GM21423 (cell line): ENCODE data around the gene C1QBP.
"Not testable (repeated sequence)": the region's sequence is repeated elsewhere in the genome, so short reads cannot be mapped to it uniquely, and the experiment has no call there.

Experiments used
- ATAC-seq: cut with Tn5 transposase; IDR thresholded peaks from one replicate; pipeline ENCODE4 v1.9.1; 2021; ENCODE audit warnings: mild to moderate bottlenecking, moderate library complexity; ENCODE audit not compliant: unreplicated experiment

C1QBP gene

GRCh38 chr17:5438716-5439445 lies at the start of gene C1QBP:
C1QBP (minus strand) TSS chr17:5439155; CDS start chr17:5439073, 82 bp downstream.
- ATAC-seq, result peak; percentile 83

GRCh38 chr17:5488752-5489151 lies 49.8 kb upstream of the C1QBP start:
- ATAC-seq, result no peak

GRCh38 chr17:5486206-5487124 lies 47.5 kb upstream of the C1QBP start, which contains the start of gene MIS12:
MIS12 (plus strand) TSS chr17:5486566; CDS start chr17:5488863, 2,297 bp downstream.
- peak; percentile 85 for ATAC-seq

DNA sequence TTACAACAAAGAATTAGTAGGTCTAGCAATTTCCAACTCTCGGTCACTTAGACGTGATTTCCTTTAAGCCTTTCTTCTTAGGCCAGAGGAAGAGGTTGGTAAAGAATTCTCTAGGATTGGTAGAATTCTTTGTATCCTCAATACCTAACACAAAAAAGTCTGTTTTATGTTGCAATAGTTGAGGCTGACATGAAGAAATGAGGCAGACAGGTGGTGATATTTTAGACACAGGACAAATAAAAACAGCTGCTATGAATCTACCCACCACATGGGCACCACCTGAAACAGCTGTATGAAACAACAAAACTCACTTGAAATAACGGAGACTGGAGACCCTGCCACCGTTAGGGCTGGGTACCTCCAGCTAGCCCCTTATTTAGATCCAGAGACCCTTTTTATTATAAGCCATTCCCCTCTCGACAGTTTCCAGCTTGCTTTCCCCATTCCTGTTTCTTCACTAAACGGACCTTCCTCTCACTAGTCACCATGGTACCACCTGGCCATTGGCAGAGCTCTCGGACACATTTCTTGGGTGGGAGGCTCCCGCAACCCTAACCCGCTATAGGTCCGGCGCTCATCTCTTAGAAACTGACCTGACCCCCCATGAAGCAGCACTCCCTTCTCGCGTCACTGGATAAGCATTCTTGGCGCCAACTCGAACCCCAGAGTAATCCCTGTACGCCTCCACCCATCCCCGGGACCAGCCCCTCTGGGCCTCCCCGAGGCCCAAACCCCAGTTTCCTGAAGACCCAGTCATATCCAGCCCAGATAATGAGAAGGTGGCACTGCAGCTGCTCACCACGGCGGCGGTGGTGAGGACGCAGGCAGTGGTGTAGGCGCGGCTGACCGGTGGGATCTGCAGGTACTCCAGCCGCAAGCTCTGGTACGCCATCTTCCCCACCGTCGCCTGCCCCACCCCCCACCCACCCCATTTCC lies 46.6 kb upstream of the C1QBP start, which contains the start of gene DERL2:
Gene DERL2, minus strand, starts transcription at position 909 of the 936 bp plus-strand sequence. Its CDS starts 17 bp downstream, at position 892.
- peak; percentile 16 for ATAC-seq

GRCh38 chr17:5481451-5481850 lies 42.5 kb upstream of the C1QBP start:
- no peak for ATAC-seq

DNA sequence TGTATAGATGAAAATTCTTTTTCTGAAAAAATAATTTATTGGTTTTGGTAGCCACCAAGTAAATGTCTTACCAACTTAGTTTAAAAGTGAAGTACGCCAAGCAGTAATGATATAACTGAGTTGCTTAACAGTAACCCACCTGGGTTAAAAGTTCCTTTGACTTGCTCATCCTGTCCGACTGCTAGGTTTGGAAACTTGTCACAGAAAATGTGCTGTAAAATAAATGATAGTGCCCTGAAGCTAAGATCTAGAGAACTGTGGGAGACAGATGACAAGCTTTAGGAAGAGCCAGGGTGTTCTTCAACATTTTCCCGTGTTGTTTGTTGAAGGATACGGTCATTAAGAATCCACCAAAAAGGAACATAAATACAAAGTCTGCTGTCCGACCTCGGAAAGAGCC lies 42.0 kb upstream of the C1QBP start:
- no peak for ATAC-seq

- no peak for ATAC-seq
These were observed 40.0 kb upstream of the C1QBP start for GRCh38 chr17:5478992-5479391.

GRCh38 chr17:5473906-5474305 lies 35.0 kb upstream of the C1QBP start:
- no peak for ATAC-seq

- ATAC-seq, result no peak
These were observed 33.6 kb upstream of the C1QBP start for GRCh38 chr17:5472511-5472910.

GRCh38 chr17:5468075-5468473 lies 29.1 kb upstream of the C1QBP start:
- peak; percentile 14 for ATAC-seq

- no peak for ATAC-seq
These were observed 28.5 kb upstream of the C1QBP start for GRCh38 chr17:5467416-5467815.

GRCh38 chr17:5466295-5466694 lies 27.3 kb upstream of the C1QBP start:
- ATAC-seq, result no peak

DNA sequence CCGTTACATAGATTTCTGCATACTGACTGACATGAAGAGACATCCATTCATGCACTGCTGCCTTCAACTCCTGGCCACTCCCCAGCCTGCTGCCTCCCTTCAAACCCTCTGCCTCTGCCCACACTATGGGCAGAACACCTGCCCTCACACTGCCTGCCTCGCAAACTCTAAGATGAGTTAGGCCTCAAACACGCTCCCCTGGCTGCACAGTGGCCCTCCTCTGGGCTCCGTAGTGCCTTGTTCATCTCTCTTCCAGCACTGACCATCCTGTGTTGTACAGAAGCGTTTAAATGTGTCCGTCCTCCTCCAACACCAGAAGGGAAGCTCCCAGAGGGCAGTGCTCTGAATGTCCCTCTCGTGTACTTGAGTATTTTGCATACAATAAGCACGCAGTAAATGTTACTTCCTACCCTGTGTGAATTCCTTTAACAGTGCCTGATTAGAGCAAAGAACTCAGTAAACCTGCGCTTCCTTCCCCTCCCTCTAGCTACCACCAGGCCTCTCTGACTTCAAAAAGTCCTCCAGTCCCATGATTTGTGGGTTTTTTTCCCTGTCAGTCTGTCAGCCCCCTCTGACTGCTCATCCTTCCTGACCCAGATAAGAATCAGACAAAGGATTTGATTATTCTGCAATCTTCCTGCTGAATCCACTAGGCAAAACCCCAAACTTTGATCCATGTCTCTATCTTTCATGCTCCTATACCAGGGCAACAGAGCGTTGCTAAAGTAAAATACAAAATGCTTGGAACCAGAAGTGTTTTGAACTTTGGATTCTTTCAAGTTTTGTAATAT lies 26.0 kb upstream of the C1QBP start:
- ATAC-seq, result no peak

DNA sequence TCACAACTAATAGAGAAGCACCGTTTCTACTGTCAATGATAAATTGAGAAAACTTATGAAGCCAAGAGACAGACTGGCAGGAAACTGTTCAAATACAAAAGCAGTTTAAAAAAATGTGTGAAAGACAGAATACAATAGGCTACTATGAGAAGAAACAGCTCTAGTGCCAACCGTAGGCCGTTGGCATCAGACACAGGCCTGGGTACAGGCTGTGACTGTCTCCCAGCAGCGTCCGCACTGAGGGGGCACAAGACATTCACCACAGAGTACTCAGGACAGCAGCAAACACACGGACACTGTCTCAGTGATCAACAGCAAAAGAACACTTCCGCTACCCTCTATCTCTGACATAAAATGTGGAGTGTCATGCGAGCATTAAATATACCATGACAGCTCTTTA lies 7.8 kb upstream of the C1QBP start:
- no peak for ATAC-seq

DNA sequence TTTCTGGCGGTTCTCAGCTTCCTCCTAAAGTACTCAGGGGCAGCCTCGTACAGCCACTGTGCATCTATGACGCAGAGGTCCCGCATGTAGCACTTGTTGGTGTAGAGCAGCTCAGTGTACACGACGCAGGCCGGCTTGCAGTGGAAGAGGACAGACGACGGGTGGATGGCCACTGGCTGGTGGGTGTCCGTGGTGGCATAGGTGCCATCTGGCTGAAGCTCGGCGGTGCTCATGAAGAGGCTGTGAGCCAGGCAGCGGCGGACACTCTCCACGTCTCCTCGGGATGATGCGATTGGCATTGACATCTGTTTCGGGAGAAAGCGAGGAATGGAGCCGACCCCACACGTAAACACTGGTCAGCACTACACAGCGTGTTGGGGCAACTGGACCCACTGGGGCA lies 5.3 kb upstream of the C1QBP start:
- no peak for ATAC-seq

DNA sequence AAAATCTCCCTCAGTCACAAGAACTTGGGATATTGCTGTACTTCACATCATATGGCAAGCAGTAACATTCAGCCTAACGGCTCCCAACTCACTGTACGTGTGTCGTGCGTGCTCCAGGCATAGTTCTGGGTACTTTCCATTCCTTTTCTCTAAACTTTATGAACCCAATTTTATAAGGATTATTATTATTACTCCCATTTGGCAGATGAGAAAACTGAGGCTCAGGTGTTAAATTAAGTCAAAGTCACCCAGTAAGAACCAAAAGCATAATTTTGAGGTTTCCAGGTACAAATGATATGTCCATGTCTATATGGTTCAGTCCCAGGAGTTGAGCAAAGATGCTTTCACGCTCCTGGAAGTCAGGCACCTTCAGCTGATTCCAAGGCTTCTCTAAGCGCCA lies 4.8 kb upstream of the C1QBP start:
- ATAC-seq, result no peak

DNA sequence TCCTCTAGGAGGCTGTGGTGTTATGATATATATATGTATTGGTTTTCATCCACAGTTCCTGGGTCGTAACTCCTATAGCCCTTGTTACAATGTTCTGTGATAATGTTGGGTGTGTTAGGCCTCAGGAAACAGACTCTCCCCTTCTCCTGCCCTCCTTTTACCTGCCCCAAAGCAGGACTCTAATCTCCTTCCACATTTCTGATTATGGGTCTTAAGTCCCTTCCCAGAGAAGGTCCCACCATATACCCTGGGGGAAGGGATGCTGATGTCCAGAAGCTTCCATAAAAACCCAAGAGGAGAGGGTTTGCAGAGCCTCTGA lies 450 bp upstream of the C1QBP start:
- ATAC-seq, result no peak

GRCh38 chr17:5437721-5438317 lies 1.1 kb downstream of the C1QBP start:
- no peak for ATAC-seq

DNA sequence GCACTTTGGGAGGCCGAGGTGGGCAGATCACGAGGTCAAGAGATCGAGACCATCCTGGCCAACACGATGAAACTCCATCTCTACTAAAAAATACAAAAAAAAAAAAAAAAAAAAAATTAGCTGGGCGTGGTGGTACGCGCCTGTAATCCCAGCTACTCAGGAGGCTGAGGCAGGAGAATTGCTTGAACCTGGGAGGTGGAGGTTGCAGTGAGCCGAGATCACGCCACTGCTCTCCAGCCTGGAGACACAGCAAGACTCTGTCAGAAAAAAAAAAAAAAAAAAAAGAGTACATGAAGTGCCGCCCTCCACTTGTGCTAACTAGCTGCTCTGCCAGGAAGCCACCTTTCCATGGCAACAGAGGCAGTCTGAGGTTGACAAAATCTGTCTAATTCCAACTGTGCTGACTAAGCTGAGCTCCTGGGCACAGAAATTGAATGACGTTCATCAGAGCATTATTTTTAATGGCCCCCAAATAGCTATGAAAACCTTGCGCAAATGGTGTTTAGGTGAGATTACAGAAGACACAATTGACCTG lies 3.1 kb downstream of the C1QBP start:
- ATAC-seq, result not testable (repeated sequence)
